Sigmoid colon (tissue), 4 donors: ENCODE measurements around the gene SLC39A11.

Source experiments
- EP300 ChIP-seq, 4 donors: sonication (generic); formaldehyde crosslinking; IDR thresholded peaks; one replicate each; pipeline ENCODE4 v1.6.1; 2017; ENCODE audit warnings: antibody characterized with exemption in 4 of 4
- POLR2A ChIP-seq, 2 donors: fragments of 450-650 bp; IDR thresholded peaks; one replicate each; pipeline ENCODE4 v1.6.1; 2016; ENCODE audit warnings: antibody characterized with exemption in 2 of 2, mild to moderate bottlenecking in 2 of 2, moderate library complexity in 2 of 2
- POLR2AphosphoS5 ChIP-seq, 4 donors: sonication (generic); formaldehyde crosslinking; IDR thresholded peaks; one replicate each; pipeline ENCODE4 v1.6.1; 2017; ENCODE audit warnings: antibody characterized with exemption in 4 of 4
- TF ChIP-seq, protein P1 (sequence below), 4 experiments: fragments of 450-650 bp in 3 of 4; fragments of 200-600 bp in 1 of 4; IDR thresholded peaks; one replicate each; pipeline ENCODE4 v1.5.1; 2016 to 2019; ENCODE audit warnings: antibody characterized with exemption in 4 of 4, mild to moderate bottlenecking in 3 of 4, moderate library complexity in 2 of 4

GRCh38 chr17:72853440-72854415 is 238.8 kb downstream of the SLC39A11 start:
- TF ChIP-seq POLR2A (IDR thresholded peaks at IDR 0.05) = no peak
- TF ChIP-seq, protein P1, sequence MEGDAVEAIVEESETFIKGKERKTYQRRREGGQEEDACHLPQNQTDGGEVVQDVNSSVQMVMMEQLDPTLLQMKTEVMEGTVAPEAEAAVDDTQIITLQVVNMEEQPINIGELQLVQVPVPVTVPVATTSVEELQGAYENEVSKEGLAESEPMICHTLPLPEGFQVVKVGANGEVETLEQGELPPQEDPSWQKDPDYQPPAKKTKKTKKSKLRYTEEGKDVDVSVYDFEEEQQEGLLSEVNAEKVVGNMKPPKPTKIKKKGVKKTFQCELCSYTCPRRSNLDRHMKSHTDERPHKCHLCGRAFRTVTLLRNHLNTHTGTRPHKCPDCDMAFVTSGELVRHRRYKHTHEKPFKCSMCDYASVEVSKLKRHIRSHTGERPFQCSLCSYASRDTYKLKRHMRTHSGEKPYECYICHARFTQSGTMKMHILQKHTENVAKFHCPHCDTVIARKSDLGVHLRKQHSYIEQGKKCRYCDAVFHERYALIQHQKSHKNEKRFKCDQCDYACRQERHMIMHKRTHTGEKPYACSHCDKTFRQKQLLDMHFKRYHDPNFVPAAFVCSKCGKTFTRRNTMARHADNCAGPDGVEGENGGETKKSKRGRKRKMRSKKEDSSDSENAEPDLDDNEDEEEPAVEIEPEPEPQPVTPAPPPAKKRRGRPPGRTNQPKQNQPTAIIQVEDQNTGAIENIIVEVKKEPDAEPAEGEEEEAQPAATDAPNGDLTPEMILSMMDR (IDR thresholded peaks at IDR 0.05) = no peak
- TF ChIP-seq POLR2AphosphoS5 (IDR thresholded peaks at IDR 0.05) = no peak
- TF ChIP-seq EP300 (IDR thresholded peaks at IDR 0.05) = no peak
